ENCODE results near the gene SSC4D.

Gene SSC4D

DNA sequence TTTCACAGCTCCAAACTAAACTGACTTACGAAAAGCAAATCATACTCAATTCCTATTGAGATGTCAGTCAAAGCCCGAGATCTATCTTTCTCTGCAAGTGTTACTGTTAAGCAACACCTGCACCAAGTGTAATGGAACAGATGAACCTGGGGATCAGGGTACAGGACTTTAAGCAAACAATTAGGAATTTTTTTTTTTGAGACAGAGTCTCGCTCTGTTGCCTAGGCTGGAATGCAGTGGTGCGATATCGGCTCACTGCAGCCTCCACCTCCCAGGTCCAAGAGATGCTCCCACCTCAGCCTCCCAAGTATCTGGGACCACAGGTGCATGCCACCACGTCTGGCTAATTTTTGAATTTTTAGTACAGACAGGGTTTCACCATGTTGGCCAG lies 65.6 kb downstream of the SSC4D start:
- ATAC-seq (ENCODE audit: low read depth) (no peak), DNase-seq (ENCODE audit: low spot score in 2 of 2) (no peak)
- Mint-ChIP-seq H3K9me3 (no peaks in the 10 kb centered on the region), H3K4me1 (peaks cover 39% of the 10 kb centered on the region), H3K36me3 (peaks cover 37% of the 10 kb centered on the region), H3K27ac (no peak overlapping the region), H3K4me3 (no peak overlapping the region), H3K27me3 (no peaks in the 10 kb centered on the region)

DNA sequence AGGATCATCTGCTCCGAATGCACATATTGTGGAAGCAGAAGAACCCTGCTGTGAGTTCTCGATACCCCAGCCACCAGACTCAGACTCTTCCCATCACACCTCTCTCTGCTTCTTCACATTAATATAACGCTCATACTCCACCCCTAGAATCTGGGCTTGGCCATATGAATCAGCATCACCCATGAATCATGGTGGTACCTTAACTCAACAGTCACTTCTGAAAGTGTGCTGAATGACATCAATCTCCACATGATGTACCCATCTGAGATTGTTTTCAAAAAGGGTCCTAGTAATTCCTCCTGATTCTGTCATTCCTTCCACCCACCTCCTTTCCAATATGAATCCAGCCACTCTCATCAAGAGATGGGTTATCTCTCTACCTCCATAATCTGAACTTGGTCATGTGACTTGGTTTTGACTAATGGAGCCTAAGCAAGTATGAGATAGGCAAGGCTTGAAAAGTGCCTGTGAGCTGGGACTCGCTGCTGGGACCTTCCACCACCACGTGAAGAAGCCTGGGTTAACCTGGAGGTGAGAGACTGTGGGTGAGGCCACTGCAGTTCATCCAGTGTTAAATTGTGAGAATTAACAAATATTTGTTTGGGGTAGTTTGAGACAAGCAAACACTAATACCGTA lies 66.1 kb downstream of the SSC4D start:
- Mint-ChIP-seq H3K36me3 (peaks cover 37% of the 10 kb centered on the region), H3K27me3 (no peaks in the 10 kb centered on the region), H3K27ac (peak overlapping the region; percentile 6), H3K4me1 (peaks cover 42% of the 10 kb centered on the region), H3K9me3 (no peaks in the 10 kb centered on the region), H3K4me3 (no peak overlapping the region)
- no peak for ATAC-seq (ENCODE audit: low read depth)
- no peak for DNase-seq (ENCODE audit: low spot score in 2 of 2)

DNA sequence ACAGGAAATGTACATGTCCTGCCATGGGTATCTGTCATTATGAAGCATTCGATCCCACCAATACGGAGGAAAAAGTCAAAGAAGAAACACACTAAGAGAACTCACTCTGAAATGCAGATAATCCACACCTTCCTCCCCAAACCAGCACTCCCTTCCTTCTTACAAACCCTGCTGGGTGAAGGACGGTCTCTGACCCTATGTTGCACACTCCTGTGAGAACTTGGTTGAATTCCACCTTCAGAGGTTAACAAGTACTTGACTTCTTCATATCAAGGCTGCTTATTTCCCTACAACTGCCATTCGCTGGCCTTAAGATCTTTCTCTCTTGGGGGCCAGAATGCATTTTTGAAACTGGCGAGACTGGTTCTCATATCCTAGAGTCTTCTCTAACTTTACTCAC lies 67.3 kb downstream of the SSC4D start:
- Mint-ChIP-seq H3K27me3 (no peaks in the 10 kb centered on the region), H3K4me1 (peaks cover 40% of the 10 kb centered on the region), H3K9me3 (no peaks in the 10 kb centered on the region), H3K27ac (peak overlapping the region; percentile 6), H3K36me3 (peaks cover 34% of the 10 kb centered on the region), H3K4me3 (no peak overlapping the region)
- DNase-seq (ENCODE audit: low spot score in 2 of 2): no peak
- ATAC-seq (ENCODE audit: low read depth): no peak

DNA sequence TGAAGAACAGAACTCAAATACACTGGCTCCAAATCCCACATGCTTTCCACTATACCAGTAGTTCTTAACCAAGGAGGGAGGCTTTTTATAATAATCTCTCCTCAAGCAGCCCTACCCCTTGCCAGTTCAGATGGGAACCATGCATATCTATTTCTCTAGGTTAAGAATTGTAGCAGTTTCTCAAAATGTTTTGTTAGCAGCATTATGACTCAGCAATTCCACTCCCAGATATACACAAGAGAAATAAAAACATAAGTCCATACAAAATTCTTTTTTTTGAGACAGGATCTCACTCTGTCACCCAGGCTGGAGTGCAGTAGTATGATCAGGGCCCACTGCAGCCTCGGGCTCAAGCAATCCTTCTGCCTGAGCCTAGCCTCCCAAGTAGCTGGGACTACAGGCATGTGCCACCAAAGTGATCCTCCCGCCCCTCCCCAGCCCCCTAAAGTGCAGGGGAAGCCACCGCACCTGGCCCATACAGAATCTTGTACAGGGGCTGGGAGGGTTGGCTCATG lies 68.8 kb downstream of the SSC4D start:
- no peak for DNase-seq (ENCODE audit: low spot score in 2 of 2)
- H3K27me3 Mint-ChIP-seq: no peaks in the 10 kb centered on the region
- H3K9me3 Mint-ChIP-seq: no peaks in the 10 kb centered on the region
- ATAC-seq (ENCODE audit: low read depth): no peak
- no peak overlapping the region for H3K4me3 Mint-ChIP-seq
- no peak overlapping the region for H3K27ac Mint-ChIP-seq
- peaks cover 36% of the 10 kb centered on the region for H3K4me1 Mint-ChIP-seq
- peaks cover 22% of the 10 kb centered on the region for H3K36me3 Mint-ChIP-seq
